ENCODE measurements around the gene ATRIP. TPM values are rescaled to one million over a fixed set of nuclear protein-coding genes. Genes with fewer than 3 reads are reported as not detected.
A peak's percentile ranks its signal among the peaks of the same experiment; 100 is the strongest.

Gene ATRIP
- total RNA-seq (10 to 100 TPM; 14.9 to 15.2 TPM), polyA plus RNA-seq (10 to 100 TPM; 11.3 to 15.4 TPM)

DNA sequence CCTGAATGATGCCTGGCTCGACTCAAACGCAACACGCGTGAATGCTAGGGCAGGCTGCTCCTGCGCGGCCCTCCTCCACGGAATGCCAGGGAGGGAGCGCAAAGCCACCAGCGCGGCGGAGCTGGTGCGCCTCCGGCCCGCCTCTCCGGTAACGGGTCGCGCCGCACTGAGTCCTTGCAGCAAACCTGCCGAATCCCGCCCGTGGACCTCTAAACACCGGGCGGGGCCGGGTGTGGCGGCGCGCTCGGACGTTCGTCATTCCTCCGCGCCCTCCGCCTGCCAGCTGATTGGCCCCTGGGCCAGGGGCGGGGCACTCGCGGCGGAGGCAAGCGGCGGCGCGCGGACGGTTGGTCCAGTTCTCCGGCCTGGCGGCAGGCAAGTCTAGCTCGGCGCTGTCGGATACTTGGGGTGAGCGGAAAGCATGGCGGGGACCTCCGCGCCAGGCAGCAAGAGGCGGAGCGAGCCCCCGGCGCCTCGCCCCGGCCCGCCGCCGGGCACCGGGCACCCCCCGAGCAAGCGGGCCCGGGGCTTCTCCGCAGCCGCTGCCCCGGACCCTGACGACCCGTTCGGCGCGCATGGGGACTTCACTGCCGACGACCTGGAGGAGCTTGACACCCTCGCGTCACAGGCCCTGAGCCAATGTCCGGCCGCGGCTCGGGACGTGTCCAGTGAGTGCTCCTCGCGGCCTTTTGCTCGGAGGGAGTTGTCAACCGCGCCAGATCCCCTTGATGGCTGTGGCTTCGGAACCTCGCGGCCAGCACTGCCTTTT is at the start of gene ATRIP:
ATRIP (plus strand) TSS at position 313 of the 769 bp plus-strand sequence; CDS start at position 422, 109 bp downstream.
- Mint-ChIP-seq H3K4me3 (peak within 1 kb of the TSS; percentile 83 to 96 (median 90)), H3K27ac (peak within 1 kb of the TSS; percentile 91 to 97 (median 96)), H3K36me3 (peaks cover 18 to 39% of the 10 kb centered on the region in 2 donors), H3K9me3 (peaks cover 0 to 3% (median 0%) of the 10 kb centered on the region in 8 donors), H3K4me1 (peaks cover 22 to 49% (median 37%) of the 10 kb centered on the region in 4 donors), H3K27me3 (no peaks in the 10 kb centered on the region)
- ChIA-PET POLR2A (ENCODE audit: partially characterized antibody) (interaction anchor here (0.6 to 5.4 kb wide), 18 partner anchors 8 to 890 kb away, joined by 3 to 56 read pairs (median 6); partner anchors contain the start of genes CDC25A, PFKFB4 and PLXNB1), CTCF (ENCODE audit: partially characterized antibody) (interaction anchor here (1.0 to 5.0 kb wide), 9 partner anchors 7 to 103 kb away, joined by 3 to 87 read pairs (median 3); no protein-coding TSS in a partner anchor)
- no peaks in the 10 kb centered on the region for H3K9me3 ChIP-seq (ENCODE audit: control insufficient read depth in 1 of 2, low read length in 2 of 2)
- peaks cover 30% of the 10 kb centered on the region for H3K4me1 ChIP-seq (ENCODE audit: insufficient read depth, low read length)
- H3K4me3 ChIP-seq (ENCODE audit: low read length in 2 of 2) = peak within 1 kb of the TSS; percentile 76 to 84
- intact Hi-C loops (cut with micrococcal nuclease) = loop anchor here (1.0 kb wide), 2 partner anchors 10 to 33 kb away; no protein-coding TSS in a partner anchor
- DNase-seq = peak; percentile 79 to 86 (median 82)
- H3K27me3 ChIP-seq (ENCODE audit: insufficient read depth, low read length) = no peaks in the 10 kb centered on the region
- peaks cover 31% of the 10 kb centered on the region for H3K36me3 ChIP-seq (ENCODE audit: insufficient read depth, low read length)
- peak within 1 kb of the TSS; percentile 68 for H3K27ac ChIP-seq (ENCODE audit: low read depth, low read length)

DNA sequence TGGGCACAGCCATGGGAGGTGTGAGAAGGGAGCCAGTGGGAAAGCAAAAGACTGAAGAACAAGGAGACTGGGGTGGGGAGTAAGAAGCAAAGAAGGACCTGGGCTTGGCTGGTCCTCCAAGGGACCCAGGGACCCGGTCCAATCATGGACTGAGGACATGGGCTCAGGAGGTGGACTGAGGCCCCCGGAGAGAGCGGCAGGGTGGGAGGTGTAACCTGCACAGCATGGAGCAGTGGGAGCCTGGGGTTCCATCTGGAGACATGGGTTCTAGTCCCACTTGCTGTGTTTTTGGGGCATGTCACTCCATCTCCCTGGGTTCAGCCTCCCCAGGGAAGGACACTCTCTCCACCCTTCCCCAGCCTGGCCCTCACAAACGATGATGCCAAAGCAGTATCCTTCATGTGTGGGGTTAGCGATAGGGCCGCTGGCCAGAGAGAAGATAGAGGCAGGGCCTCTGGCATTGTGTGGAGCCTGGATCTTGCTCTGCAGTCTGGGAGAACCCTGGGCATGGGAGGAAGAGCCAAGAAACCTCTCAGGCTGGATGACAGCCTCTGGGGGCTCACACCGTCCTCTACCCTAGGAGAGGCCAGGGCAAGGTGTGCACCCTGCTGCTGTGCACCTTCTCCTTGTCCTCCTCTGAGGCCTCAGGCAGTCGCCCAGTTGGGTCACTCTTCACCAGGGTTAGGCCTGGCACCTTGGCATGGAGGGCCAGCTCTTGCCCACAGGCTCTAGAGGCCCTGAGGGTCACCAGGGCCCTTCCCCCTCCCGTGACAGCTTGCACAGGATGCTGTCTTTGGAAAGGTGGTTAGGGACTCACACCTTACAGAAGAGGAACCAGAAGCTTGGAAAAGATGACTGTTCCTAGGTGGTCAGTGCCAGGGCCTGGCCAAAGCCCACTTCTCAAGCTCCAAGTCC is 48.5 kb upstream of the ATRIP start:
- Histone ChIP-seq H3K4me3 (ENCODE audit: low read length in 2 of 2) (no peak overlapping the region), H3K4me1 (ENCODE audit: insufficient read depth, low read length) (no peaks in the 10 kb centered on the region), H3K27me3 (ENCODE audit: insufficient read depth, low read length) (no peaks in the 10 kb centered on the region), H3K27ac (ENCODE audit: low read depth, low read length) (no peak overlapping the region), H3K36me3 (ENCODE audit: insufficient read depth, low read length) (no peaks in the 10 kb centered on the region), H3K9me3 (ENCODE audit: control insufficient read depth in 1 of 2, low read length in 2 of 2) (no peaks in the 10 kb centered on the region)
- H3K4me1 Mint-ChIP-seq = peaks cover 0 to 2% (median 0%) of the 10 kb centered on the region in 4 donors
- POLR2A ChIA-PET (ENCODE audit: partially characterized antibody) = no interaction called here
- no peaks in the 10 kb centered on the region for H3K9me3 Mint-ChIP-seq
- peaks cover 6 to 10% of the 10 kb centered on the region in 2 donors for H3K27me3 Mint-ChIP-seq
- intact Hi-C loops (cut with micrococcal nuclease) = no loop called here
- CTCF ChIA-PET (ENCODE audit: partially characterized antibody) = interaction anchor here (3.7 to 13.7 kb wide), 4 partner anchors 35 to 155 kb away, joined by 30 to 381 read pairs (median 242); partner anchors contain the start of genes CCDC51, PFKFB4, PLXNB1 and TMA7
- peak overlapping the region in 1 of 7 donors; percentile 52 for H3K27ac Mint-ChIP-seq
- no peaks in the 10 kb centered on the region for H3K36me3 Mint-ChIP-seq
- H3K4me3 Mint-ChIP-seq = no peak overlapping the region
- no peak for DNase-seq

- Mint-ChIP-seq H3K27ac (no peak overlapping the region), H3K27me3 (peaks cover 6 to 7% of the 10 kb centered on the region in 2 donors), H3K9me3 (no peaks in the 10 kb centered on the region), H3K4me3 (no peak overlapping the region), H3K36me3 (no peaks in the 10 kb centered on the region), H3K4me1 (peaks cover 0 to 2% (median 0%) of the 10 kb centered on the region in 4 donors)
- no peaks in the 10 kb centered on the region for H3K4me1 ChIP-seq (ENCODE audit: insufficient read depth, low read length)
- CTCF ChIA-PET (ENCODE audit: partially characterized antibody) = interaction anchor here (1.0 to 13.7 kb wide), 5 partner anchors 34 to 236 kb away, joined by 3 to 381 read pairs (median 155); partner anchors contain the start of genes CCDC51, PFKFB4, PLXNB1 and SLC26A6
- POLR2A ChIA-PET (ENCODE audit: partially characterized antibody) = no interaction called here
- no peaks in the 10 kb centered on the region for H3K9me3 ChIP-seq (ENCODE audit: control insufficient read depth in 1 of 2, low read length in 2 of 2)
- intact Hi-C loops (cut with micrococcal nuclease) = no loop called here
- H3K36me3 ChIP-seq (ENCODE audit: insufficient read depth, low read length) = no peaks in the 10 kb centered on the region
- no peak overlapping the region for H3K27ac ChIP-seq (ENCODE audit: low read depth, low read length)
- H3K27me3 ChIP-seq (ENCODE audit: insufficient read depth, low read length) = no peaks in the 10 kb centered on the region
- no peak overlapping the region for H3K4me3 ChIP-seq (ENCODE audit: low read length in 2 of 2)
- DNase-seq = no peak
Observed at GRCh38 chr3:48398701-48399386, 47.7 kb upstream of the ATRIP start.

DNA sequence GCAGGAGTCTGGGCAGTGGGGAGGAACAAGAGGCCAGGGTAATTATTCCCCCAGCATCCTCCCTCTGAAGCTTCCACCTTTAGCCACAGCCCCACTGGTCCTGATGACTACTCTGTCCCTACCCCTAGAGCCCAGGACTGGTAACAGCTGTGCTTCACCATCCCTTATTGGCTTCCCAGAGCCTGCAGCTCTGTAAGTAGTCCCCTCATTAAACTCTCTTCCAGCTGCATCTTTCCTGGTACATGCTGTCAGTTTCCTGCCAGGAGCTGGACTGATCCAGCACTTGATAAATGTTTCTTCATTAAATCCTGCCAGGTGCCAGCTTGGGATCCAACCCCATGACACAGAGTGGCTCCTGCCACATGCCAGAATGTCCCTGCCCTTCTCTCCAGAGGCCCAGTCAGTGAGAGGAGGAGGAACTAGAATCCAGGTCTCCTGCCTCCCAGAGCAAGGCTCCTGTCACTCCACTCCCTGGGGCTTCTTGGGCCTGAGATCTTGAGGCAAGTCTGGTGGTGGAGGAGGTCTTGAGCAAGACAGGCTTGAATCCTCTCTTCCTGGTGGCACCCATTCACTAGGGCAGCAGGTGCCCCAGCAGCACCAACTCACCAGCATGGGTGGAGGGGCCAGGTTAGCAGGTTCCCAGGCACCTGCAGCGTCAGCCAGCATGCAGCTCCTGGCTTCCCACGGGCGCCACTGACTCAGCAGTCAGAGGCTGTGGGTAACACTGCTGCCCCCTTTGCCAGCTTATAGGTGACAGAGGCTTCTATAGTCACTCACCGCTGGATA is 47.0 kb upstream of the ATRIP start:
- H3K27me3 Mint-ChIP-seq = peaks cover 4 to 6% of the 10 kb centered on the region in 2 donors
- no peaks in the 10 kb centered on the region for H3K27me3 ChIP-seq (ENCODE audit: insufficient read depth, low read length)
- intact Hi-C loops (cut with micrococcal nuclease) = loop anchor here (2.0 kb wide), 1 partner anchor 341 kb away; no protein-coding TSS in a partner anchor
- no peak overlapping the region for H3K4me3 ChIP-seq (ENCODE audit: low read length in 2 of 2)
- no peaks in the 10 kb centered on the region for H3K36me3 ChIP-seq (ENCODE audit: insufficient read depth, low read length)
- POLR2A ChIA-PET (ENCODE audit: partially characterized antibody) = interaction anchor here (2.0 to 2.2 kb wide), 2 partner anchors 36 to 158 kb away, joined by 12 to 15 read pairs; partner anchors contain the start of gene PFKFB4
- H3K4me3 Mint-ChIP-seq = no peak overlapping the region
- H3K27ac Mint-ChIP-seq = no peak overlapping the region
- H3K9me3 ChIP-seq (ENCODE audit: control insufficient read depth in 1 of 2, low read length in 2 of 2) = no peaks in the 10 kb centered on the region
- CTCF ChIA-PET (ENCODE audit: partially characterized antibody) = interaction anchor here (0.6 to 13.7 kb wide), 27 partner anchors 8 to 374 kb away, joined by 3 to 381 read pairs (median 6); partner anchors contain the start of genes ATRIP, CCDC51, NME6 and PFKFB4
- H3K4me1 Mint-ChIP-seq = peaks cover 0 to 2% (median 0%) of the 10 kb centered on the region in 4 donors
- H3K9me3 Mint-ChIP-seq = no peaks in the 10 kb centered on the region
- no peaks in the 10 kb centered on the region for H3K36me3 Mint-ChIP-seq
- H3K4me1 ChIP-seq (ENCODE audit: insufficient read depth, low read length) = no peaks in the 10 kb centered on the region
- H3K27ac ChIP-seq (ENCODE audit: low read depth, low read length) = no peak overlapping the region
- DNase-seq = no peak

GRCh38 chr3:48400824-48401433 is 45.6 kb upstream of the ATRIP start:
- no peaks in the 10 kb centered on the region for H3K36me3 Mint-ChIP-seq
- Histone ChIP-seq H3K27me3 (ENCODE audit: insufficient read depth, low read length) (no peaks in the 10 kb centered on the region), H3K4me1 (ENCODE audit: insufficient read depth, low read length) (no peaks in the 10 kb centered on the region), H3K27ac (ENCODE audit: low read depth, low read length) (no peak overlapping the region), H3K9me3 (ENCODE audit: control insufficient read depth in 1 of 2, low read length in 2 of 2) (no peaks in the 10 kb centered on the region), H3K4me3 (ENCODE audit: low read length in 2 of 2) (no peak overlapping the region), H3K36me3 (ENCODE audit: insufficient read depth, low read length) (no peaks in the 10 kb centered on the region)
- DNase-seq = peak; percentile 67 to 77 (median 72)
- peak overlapping the region in 2 of 7 donors; percentile 3 to 8 for H3K27ac Mint-ChIP-seq
- H3K27me3 Mint-ChIP-seq = peaks cover under 1 to 2% of the 10 kb centered on the region in 2 donors
- peaks cover 0 to 2% (median 0%) of the 10 kb centered on the region in 4 donors for H3K4me1 Mint-ChIP-seq
- CTCF ChIA-PET (ENCODE audit: partially characterized antibody) = interaction anchor here (0.6 to 13.7 kb wide), 64 partner anchors 8 to 651 kb away, joined by 3 to 381 read pairs (median 5); partner anchors contain the start of genes ATRIP, CCDC51, NME6 and PFKFB4
- intact Hi-C loops (cut with micrococcal nuclease) = loop anchor here (1.0 to 2.0 kb wide), 7 partner anchors 35 to 340 kb away; partner anchors contain the start of gene UQCRC1
- POLR2A ChIA-PET (ENCODE audit: partially characterized antibody) = interaction anchor here (1.1 to 2.2 kb wide), 7 partner anchors 33 to 209 kb away, joined by 3 to 15 read pairs (median 11); partner anchors contain the start of genes CCDC51, PFKFB4, TMA7 and UQCRC1
- H3K4me3 Mint-ChIP-seq = no peak overlapping the region
- H3K9me3 Mint-ChIP-seq = no peaks in the 10 kb centered on the region

All from CD4-positive, alpha-beta memory T cell (primary cell).